Measurements from ENCODE around the gene IL36RN. TPM values are rescaled to one million over a fixed set of nuclear protein-coding genes. Genes with fewer than 3 reads are reported as not detected.

Gene IL36RN
- total and polyA plus RNA-seq, 2 of the 13 experiments (the other 11 are each of a cell fraction or from before 2014, with no cell fraction given) = not detected

- TF ChIP-seq DNMT3B (CRISPR knock-in tag; conservative IDR thresholded peaks at IDR 0.05) = no peak
- peak; percentile 76; the same call in 1 of the 2 replicates for TF ChIP-seq ARID3A (IDR thresholded peaks at IDR 0.05; ENCODE audit: low read depth, low read length)
- TF ChIP-seq, protein P1, sequence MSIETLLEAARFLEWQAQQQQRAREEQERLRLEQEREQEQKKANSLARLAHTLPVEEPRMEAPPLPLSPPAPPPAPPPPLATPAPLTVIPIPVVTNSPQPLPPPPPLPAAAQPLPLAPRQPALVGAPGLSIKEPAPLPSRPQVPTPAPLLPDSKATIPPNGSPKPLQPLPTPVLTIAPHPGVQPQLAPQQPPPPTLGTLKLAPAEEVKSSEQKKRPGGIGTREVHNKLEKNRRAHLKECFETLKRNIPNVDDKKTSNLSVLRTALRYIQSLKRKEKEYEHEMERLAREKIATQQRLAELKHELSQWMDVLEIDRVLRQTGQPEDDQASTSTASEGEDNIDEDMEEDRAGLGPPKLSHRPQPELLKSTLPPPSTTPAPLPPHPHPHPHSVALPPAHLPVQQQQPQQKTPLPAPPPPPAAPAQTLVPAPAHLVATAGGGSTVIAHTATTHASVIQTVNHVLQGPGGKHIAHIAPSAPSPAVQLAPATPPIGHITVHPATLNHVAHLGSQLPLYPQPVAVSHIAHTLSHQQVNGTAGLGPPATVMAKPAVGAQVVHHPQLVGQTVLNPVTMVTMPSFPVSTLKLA (IDR thresholded peaks at IDR 0.05) = no peak
- TF ChIP-seq SMC3 (IDR thresholded peaks at IDR 0.05; ENCODE audit: low read length) = peak; percentile 14; the same call in 1 of the 2 replicates
- TF ChIP-seq MZF1 (CRISPR knock-in tag; IDR thresholded peaks at IDR 0.05; ENCODE audit: borderline replicate concordance) = no peak
- no peak for TF ChIP-seq PATZ1 (CRISPR knock-in tag; IDR thresholded peaks at IDR 0.05)
- TF ChIP-seq ZNF281 (CRISPR knock-in tag; IDR thresholded peaks at IDR 0.05; ENCODE audit: borderline replicate concordance) = no peak
- TF ChIP-seq GFI1 (CRISPR knock-in tag; IDR thresholded peaks at IDR 0.05; ENCODE audit: borderline replicate concordance) = no peak; the same call in 1 of the 2 replicates
- 0 out of 2 replicates have a peak, but pooled peaks have one; percentile 48 for TF ChIP-seq ZNF382 (CRISPR knock-in tag; IDR thresholded peaks at IDR 0.05; ENCODE audit: borderline replicate concordance)
- no peak for TF ChIP-seq ZNF572 (CRISPR knock-in tag; IDR thresholded peaks at IDR 0.05)
- 0 out of 2 replicates have a peak, but pooled peaks have one; percentile 32 for TF ChIP-seq ELF4 (CRISPR knock-in tag; IDR thresholded peaks at IDR 0.05; ENCODE audit: borderline replicate concordance)
- TF ChIP-seq ZNF772 (CRISPR knock-in tag; IDR thresholded peaks at IDR 0.05) = no peak
- no peak for TF ChIP-seq E2F1 (CRISPR knock-in tag; IDR thresholded peaks at IDR 0.05)
- no peak for TF ChIP-seq ZBTB14 (CRISPR knock-in tag; IDR thresholded peaks at IDR 0.05)
These were observed 25.4 kb downstream of the IL36RN start (continued) for GRCh38 chr2:113084249-113085000.

All from HepG2 (cell line).